Chondrocyte (in vitro differentiated cells): ENCODE data around the gene PTPRZ1. TPM values are rescaled to one million over a fixed set of nuclear protein-coding genes. Genes with fewer than 3 reads are reported as not detected.

ENCODE experiments used
- DNase-seq: peaks from one replicate; pipeline ENCODE4 v3.0.0; 2021; ENCODE audit warnings: mixed read lengths, low spot score
- H3K27ac Mint-ChIP-seq: one replicate; pipeline ENCODE4 v1.8.0; 2021; ENCODE audit warnings: mild to moderate bottlenecking, moderate library complexity, mixed read lengths; ENCODE audit not compliant: unreplicated experiment
- H3K27me3 Mint-ChIP-seq: 2 replicates; pipeline ENCODE4 v1.8.0; 2021; ENCODE audit warnings: low read depth, mixed read lengths
- H3K36me3 Mint-ChIP-seq: 2 replicates; pipeline ENCODE4 v1.8.0; 2021; ENCODE audit warnings: low read depth, mixed read lengths
- H3K4me1 Mint-ChIP-seq: 2 replicates; pipeline ENCODE4 v1.8.0; 2021; ENCODE audit warnings: low read depth, mild to moderate bottlenecking, mixed read lengths
- H3K4me3 Mint-ChIP-seq: one replicate; pipeline ENCODE4 v1.8.0; 2021; ENCODE audit warnings: mild to moderate bottlenecking, moderate library complexity, mixed read lengths; ENCODE audit not compliant: unreplicated experiment
- H3K9me3 Mint-ChIP-seq: 2 replicates; pipeline ENCODE4 v1.8.0; 2021; ENCODE audit warnings: low read depth, mixed read lengths
- CTCF ChIP-seq: fragments of 200-600 bp; sonication (generic); IDR thresholded peaks from 2 replicates; pipeline ENCODE4 v1.5.0; 2021; ENCODE audit warnings: antibody characterized with exemption, mild to moderate bottlenecking, moderate library complexity
- total RNA-seq: library from RNA; stranded (reverse); gene quantifications from 3 replicates; pipeline ENCODE4 v1.2.1, GENCODE V29; 2021

PTPRZ1 gene
- total RNA-seq, 1 donor from 2014 or later: 2.0 TPM

GRCh38 chr7:121833991-121834390 is 39.0 kb upstream of the PTPRZ1 start:
- no peaks in the 10 kb centered on the region for H3K9me3 Mint-ChIP-seq
- no peak overlapping the region for H3K4me3 Mint-ChIP-seq
- DNase-seq: no peak
- no peaks in the 10 kb centered on the region for H3K4me1 Mint-ChIP-seq
- H3K27me3 Mint-ChIP-seq: peaks cover 24% of the 10 kb centered on the region
- H3K36me3 Mint-ChIP-seq: no peaks in the 10 kb centered on the region
- H3K27ac Mint-ChIP-seq: no peak overlapping the region
- no peak for TF ChIP-seq CTCF

GRCh38 chr7:121837462-121837861 is 35.5 kb upstream of the PTPRZ1 start:
- DNase-seq: no peak
- no peaks in the 10 kb centered on the region for H3K4me1 Mint-ChIP-seq
- no peak overlapping the region for H3K27ac Mint-ChIP-seq
- TF ChIP-seq CTCF: no peak
- no peaks in the 10 kb centered on the region for H3K9me3 Mint-ChIP-seq
- no peak overlapping the region for H3K4me3 Mint-ChIP-seq
- H3K27me3 Mint-ChIP-seq: peaks cover 21% of the 10 kb centered on the region
- no peaks in the 10 kb centered on the region for H3K36me3 Mint-ChIP-seq

GRCh38 chr7:121847041-121847440 is 25.9 kb upstream of the PTPRZ1 start:
- DNase-seq: no peak
- Mint-ChIP-seq H3K36me3 (no peaks in the 10 kb centered on the region), H3K27ac (no peak overlapping the region), H3K4me1 (no peaks in the 10 kb centered on the region), H3K4me3 (no peak overlapping the region), H3K9me3 (no peaks in the 10 kb centered on the region), H3K27me3 (peaks cover 24% of the 10 kb centered on the region)
- no peak for TF ChIP-seq CTCF

- no peaks in the 10 kb centered on the region for H3K9me3 Mint-ChIP-seq
- H3K27ac Mint-ChIP-seq: no peak overlapping the region
- no peak for TF ChIP-seq CTCF
- no peak overlapping the region for H3K4me3 Mint-ChIP-seq
- peaks cover 21% of the 10 kb centered on the region for H3K27me3 Mint-ChIP-seq
- no peak for DNase-seq
- H3K36me3 Mint-ChIP-seq: peaks cover 2% of the 10 kb centered on the region
- H3K4me1 Mint-ChIP-seq: peaks cover 6% of the 10 kb centered on the region
These were observed 19.7 kb upstream of the PTPRZ1 start for GRCh38 chr7:121853307-121853706.

- DNase-seq: no peak
- Mint-ChIP-seq H3K27ac (no peak overlapping the region), H3K27me3 (peaks cover 27% of the 10 kb centered on the region), H3K36me3 (peaks cover 2% of the 10 kb centered on the region), H3K4me3 (no peak overlapping the region), H3K4me1 (peaks cover 18% of the 10 kb centered on the region), H3K9me3 (no peaks in the 10 kb centered on the region)
- TF ChIP-seq CTCF: no peak
These were observed 12.0 kb upstream of the PTPRZ1 start for GRCh38 chr7:121860953-121861352.
